Measurements from ENCODE around the gene ATXN1L.
"Not testable (repeated sequence)": the region's sequence is repeated elsewhere in the genome, so short reads cannot be mapped to it uniquely, and the experiment has no call there.

Gene ATXN1L

GRCh38 chr16:71895679-71896365 is 50.0 kb downstream of the ATXN1L start:
- peak; percentile 33 for DNase-seq

- no peak for DNase-seq
Observed at GRCh38 chr16:71896764-71897368, 51.1 kb downstream of the ATXN1L start.

- DNase-seq: no peak
Observed at GRCh38 chr16:71899171-71899570, 53.4 kb downstream of the ATXN1L start.

- DNase-seq: no peak
Observed at GRCh38 chr16:71902656-71903365, 57.0 kb downstream of the ATXN1L start.

- no peak for DNase-seq
Observed at GRCh38 chr16:71903608-71904007, 57.8 kb downstream of the ATXN1L start.

GRCh38 chr16:71904239-71904638 is 58.5 kb downstream of the ATXN1L start:
- no peak for DNase-seq

GRCh38 chr16:71905765-71906164 is 60.0 kb downstream of the ATXN1L start:
- not testable (repeated sequence) for DNase-seq

Data from stimulated activated CD4-positive, alpha-beta T cell treated with anti-CD3 and anti-CD28 coated beads, Interleukin-4, amount 100 ng/mL, for 1 hour (primary cell).